ENCODE data around the gene ZNF618.
"Not testable (repeated sequence)": the region's sequence is repeated elsewhere in the genome, so short reads cannot be mapped to it uniquely, and the experiment has no call there.

The ZNF618 gene

GRCh38 chr9:114070188-114071103 lies 194.3 kb downstream of the ZNF618 start:
- no peak for DNase-seq

- no peak for DNase-seq
Observed at GRCh38 chr9:114071197-114071795, 195.2 kb downstream of the ZNF618 start.

GRCh38 chr9:114072184-114073140 lies 196.4 kb downstream of the ZNF618 start:
- DNase-seq = peak; percentile 17

GRCh38 chr9:114075602-114076001 lies 199.5 kb downstream of the ZNF618 start:
- DNase-seq = no peak

- no peak for DNase-seq
Observed at GRCh38 chr9:114076237-114077161, 200.4 kb downstream of the ZNF618 start.

DNA sequence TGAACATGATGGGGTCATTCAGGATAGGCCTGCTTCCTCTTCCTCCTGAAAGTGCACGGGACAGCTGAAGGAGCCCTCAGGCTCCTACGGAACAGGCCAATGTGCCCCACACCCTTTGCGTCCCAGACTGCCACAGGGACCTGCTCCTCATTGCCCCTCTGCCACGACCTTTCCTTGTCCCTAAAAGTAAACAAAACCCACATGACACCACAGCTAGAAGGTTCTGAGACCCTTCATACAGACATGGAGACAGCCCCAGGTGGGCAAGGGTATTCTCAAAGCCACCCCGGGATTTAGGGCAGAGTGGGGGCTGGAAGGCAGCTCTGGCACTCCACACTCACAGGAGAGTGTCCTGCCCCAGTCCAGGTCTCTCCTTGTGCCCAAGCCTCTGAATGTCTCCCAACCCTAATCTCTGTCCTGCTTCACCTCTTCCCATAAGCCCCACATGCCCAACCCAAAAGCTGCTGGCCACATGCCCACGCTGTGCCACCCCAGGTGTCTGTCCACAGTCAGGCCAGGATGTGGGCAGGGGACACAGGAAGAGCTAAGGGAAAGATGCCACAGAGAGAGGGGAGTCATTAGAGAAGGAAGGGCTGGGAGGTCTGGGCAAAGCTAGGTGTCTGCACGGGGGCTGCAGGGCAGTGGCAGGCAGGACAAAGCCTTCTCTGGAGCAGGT lies 201.2 kb downstream of the ZNF618 start:
- DNase-seq = no peak

GRCh38 chr9:114078021-114078780 lies 202.1 kb downstream of the ZNF618 start, which contains the start of gene AMBP:
Gene AMBP (minus strand): TSS chr9:114078300. CDS start chr9:114078209, 91 bp downstream.
- DNase-seq = no peak

DNA sequence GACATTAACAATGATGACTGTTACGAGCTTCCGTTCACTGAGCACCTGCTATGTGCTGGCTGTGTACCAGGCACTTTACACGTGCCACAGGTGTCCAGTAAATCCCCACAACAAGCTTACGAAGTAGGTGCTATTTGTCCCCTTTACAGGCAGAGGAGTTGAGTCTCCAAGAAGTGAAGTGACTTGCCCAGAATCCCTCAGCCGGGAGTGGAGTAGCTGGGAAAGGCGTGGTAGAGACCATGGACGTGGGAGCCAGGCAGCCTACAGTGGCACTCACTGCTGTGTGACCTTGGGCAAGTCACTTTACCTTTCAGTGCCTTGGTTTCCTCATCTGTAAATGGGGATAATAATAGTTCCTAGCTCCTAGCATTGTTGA lies 202.7 kb downstream of the ZNF618 start:
- no peak for DNase-seq

- no peak for DNase-seq
Observed at GRCh38 chr9:114080195-114080772, 204.2 kb downstream of the ZNF618 start.

DNA sequence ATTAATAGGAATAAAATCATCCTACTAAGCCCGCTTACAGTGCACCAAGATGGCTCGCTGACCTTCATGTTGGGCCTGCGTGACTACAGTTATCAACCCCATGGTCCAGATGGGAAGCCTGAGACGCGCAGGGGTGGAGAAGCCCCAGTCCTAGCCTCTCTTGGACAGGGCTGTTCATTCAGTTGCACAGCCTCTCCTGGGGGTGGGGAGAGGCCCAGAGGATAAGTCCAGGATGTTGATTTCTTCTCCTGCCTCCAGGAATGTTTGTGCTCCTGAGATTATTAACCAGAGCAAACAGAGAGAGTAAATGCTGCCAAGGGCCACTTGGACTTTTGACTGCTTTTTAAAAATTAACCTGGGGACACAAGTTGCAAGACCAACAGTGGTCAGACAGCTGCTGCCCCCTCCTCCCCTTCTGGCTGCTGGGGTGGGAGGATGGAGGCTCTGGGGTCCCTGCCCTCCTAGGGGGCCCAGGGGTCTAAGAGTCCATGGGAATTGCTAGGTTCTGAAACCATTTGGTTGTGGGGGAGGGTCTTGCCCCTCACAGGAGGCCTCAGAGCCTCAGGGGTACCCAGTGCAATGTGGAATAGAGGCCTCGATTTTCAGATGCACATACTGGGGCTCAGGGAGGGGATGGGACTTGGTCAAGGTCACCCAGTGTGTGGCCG lies 204.8 kb downstream of the ZNF618 start:
- DNase-seq = no peak

- DNase-seq = no peak
Observed at GRCh38 chr9:114081441-114082016, 205.4 kb downstream of the ZNF618 start.

GRCh38 chr9:114082017-114082762 lies 206.1 kb downstream of the ZNF618 start:
- DNase-seq = peak; percentile 89

- not testable (repeated sequence) for DNase-seq
Observed at GRCh38 chr9:114082763-114083412, 206.8 kb downstream of the ZNF618 start.

GRCh38 chr9:114083666-114084065 lies 207.6 kb downstream of the ZNF618 start:
- no peak for DNase-seq

DNA sequence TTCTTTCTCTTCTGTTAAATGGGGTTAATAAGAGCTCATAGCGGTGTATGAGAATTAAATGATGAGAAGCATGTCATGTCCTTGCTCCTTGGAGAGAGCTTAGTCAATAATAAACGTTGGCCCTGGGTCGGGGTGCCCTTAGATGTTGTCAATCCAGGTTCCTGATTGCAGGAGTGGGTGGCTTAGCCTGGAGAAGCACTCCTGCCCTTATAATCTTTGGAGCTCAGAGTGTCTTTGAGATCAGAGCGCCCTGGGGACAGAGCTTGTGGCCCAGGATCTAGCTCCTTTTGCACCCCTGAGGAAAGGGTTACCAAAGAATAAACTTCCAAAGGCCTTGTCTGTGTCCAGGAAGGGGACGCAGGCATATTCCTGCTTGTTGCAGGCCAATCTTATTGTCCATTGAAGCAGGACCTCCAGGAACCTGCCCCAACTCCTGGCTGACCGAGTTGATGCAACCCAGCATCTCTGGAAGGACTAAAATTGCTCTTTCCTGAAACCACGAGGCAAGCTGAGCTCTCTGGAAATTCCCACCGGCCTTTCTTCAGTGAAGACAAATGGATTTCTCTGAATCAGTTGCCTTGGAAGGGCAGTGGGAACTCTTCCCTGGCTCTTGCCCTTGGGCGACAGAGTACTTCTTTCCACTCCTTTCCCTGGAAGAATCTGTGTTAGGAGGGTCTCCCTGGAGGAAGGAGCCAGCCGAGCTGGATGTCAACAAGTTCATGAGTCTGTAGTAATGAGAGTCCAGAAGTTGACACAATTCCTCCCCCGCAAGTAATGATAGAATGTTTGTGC lies 208.4 kb downstream of the ZNF618 start:
- DNase-seq = no peak

GRCh38 chr9:114085387-114085789 lies 209.3 kb downstream of the ZNF618 start:
- DNase-seq = no peak

DNA sequence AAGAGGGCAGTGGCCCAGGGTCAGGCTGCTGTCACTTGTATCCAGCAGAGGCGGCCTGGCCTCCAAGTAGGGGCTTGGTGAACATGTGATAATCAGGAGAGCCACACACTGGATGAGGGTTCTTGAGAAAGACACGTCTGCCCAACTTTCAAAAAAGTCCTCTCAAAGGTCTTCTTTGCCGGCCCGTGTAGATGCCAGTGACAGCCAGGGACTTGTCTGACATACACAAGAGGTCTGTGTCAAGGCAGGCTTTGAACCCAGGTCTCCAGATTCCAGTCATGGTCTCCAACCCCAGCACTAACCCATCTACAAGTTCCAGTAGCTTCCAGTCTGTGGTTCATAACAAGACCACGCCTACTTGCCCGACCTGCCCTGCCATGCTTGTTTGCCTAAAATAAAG lies 209.9 kb downstream of the ZNF618 start:
- no peak for DNase-seq
